ENCODE data around the gene YIPF7.

DNA sequence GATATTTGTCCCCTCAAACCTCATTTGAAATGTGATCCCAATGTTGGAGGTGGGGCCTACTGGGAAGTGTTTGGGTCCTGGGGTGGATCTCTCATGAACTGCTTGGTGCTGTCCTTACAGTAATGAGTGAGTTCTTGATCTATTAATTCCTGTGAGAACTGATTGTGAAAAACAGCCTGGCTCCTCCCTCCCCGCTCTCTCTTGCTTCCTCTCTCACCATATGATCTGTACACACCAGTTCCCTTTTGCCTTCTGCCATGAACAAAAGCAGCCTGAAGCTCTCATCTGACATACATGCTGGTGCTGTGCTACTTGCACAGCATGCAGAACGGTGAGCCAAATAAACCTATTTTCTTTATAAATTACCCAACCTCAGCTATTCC lies 11.2 kb upstream of the YIPF7 start:
- TF ChIP-seq CTCF (IDR thresholded peaks at IDR 0.05), result no peak
- TF ChIP-seq FOSL2 (IDR thresholded peaks at IDR 0.05), result no peak
- no peak for TF ChIP-seq FOSL2 (CRISPR knock-in tag; IDR thresholded peaks at IDR 0.05)
- no peak for TF ChIP-seq RCOR1 (IDR thresholded peaks at IDR 0.05; ENCODE audit: low read depth, low read length)
